CD4-positive, alpha-beta T cell treated with Interleukin-2 at 100 ng/mL for 4 hours (primary cell): Measurements from ENCODE around the gene PRR5L.

Source experiments
- DNase-seq: peaks from one replicate; pipeline ENCODE4 v3.0.0-alpha.2; 2020; ENCODE audit warnings: low spot score

PRR5L gene

DNA sequence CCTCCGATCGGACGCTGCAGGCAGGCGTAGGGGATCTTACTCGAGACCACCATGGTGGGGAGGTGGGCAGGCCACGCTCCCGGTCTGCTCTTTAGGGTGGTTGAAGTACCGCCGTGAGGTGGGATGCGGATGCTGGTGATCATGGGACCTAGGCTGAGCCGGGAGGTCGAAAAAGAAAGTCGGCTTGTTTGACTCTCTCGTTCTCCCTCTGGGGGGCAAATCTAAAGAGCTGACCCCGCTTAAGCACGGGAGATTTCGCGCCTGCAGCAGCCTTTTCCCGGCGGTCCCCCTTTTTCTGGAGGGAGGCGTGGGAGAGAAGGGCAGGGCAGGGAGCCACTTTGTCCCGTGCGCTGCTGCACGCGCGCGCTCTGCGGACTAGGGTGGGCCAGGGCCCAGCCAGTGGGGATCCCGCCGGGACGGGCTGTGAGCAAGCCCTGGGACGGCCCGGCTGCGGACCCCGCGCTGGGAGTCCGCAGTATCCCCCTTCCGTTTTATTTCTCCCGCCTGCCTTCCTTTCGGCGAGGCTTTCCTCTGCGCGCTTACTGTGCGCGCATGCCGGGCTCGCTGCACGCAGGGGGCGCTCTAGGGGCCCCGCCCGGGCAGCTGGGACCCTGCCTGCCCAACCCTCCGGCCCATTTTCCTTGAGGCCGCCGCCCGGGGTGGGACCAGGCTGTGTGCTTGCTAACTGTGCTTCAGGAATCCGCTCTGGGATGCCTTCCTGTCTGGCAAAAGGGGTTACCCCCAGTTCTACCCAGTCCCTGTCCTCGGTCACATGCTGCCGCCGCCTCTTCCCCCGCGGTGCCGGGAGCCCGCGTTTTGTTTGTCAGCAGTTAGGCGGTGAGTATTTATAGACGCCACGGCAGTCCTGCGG lies 81.0 kb downstream of the PRR5L start:
- peak; percentile 73 for DNase-seq

DNA sequence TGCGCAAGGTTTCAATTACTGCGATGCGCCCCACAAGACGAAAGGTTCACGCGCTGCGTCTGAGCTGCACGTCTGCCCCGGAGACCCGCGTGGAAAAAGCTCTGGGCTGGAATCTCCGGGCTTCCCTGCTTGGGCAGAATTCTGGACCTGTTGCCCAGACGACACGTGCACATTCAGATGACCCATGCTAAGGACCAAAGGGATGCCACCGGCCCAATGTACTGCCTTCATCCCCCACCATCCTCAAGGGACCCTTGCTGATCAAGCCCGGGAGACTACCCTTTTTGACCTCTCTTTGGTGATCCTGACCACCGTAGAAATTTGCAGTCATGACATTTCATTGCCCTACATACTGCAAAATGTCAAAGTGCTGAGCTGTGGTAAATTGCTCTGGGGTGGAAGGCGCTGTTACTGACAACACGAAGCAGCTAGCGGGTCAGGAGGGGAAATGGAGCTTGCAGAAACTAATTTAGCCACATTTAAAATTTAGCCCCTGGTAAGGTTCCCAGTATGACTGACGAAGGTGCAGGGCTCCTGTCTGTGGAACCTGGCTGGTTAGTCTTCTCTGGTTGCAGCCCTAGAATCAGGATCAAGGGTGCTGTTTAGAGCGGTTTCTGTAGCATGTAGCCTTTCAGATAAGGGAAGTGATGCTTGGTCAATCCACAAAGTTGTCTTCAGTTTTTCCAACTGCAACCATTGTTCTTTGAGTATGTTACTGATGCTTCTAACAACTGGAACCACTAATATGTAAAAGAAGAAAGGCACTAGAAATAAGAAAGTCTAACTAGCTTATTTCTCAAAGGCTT lies 81.9 kb downstream of the PRR5L start:
- DNase-seq, result no peak

DNA sequence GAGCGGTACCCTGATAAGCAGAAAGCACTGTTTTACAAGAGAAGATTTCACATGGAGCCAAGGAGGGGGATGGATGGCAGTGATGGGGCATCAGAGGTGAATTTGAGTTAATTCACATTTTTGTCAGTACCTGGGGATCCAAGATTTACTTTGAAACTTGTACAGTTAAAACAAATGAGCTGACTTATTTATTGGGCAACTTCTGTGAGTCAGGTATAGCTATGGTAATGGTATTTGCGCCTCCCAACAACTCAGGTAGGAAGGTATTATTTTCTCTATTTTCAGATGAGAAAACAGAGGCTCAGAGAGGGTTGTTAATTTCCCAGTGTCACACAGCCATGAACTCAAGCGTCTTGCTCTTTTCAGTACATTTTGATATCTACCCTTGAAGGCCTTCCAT lies 83.6 kb downstream of the PRR5L start:
- DNase-seq, result no peak

DNA sequence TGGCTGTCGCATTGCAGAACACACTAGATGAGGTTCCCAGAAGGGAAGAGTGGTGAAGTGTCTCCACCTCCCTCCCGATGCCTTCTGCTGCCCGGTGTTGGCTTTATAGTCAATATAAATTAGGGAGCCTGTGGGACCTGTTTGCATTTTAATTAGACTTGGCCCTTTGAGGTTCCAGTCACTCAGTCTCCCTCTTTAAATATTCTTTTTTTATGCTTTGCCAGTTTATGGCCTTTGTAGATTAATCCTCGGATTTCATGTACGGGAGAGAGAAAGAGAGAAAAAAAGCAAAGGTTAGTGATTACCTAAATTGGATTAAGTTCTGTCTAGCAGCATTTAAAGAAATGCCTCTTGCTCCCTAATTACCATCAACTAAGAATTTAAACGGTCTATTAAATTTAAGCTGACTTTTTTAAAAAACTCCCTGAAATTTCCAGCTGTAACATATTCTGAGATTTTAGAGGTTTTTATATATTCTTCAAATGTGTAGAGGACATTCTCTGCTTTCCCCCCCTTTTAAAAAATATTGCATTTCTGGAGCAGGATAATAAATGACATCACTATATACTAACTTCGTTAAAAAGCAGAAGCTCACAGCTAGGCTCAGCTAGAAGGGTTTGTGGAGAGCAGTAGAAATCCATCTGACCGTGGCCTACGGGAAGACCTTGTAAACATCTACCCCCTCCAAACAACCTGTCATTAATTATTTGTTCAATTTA lies 84.4 kb downstream of the PRR5L start:
- no peak for DNase-seq

DNA sequence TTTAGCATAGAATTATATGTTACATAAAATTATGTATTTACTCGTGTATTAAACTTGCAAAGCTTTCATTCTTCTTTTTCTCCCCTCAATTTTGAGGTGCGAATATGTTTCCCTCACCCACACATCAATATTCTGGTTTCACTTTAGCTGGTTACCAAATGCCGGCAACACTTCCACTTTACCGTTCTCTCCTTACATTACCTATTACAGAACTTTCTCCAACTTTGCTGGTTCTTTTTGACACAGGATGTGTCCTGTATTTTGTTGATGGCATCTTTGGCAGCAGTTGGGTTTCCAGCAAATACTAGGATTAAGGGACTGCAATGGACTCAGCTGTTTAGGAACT lies 84.9 kb downstream of the PRR5L start:
- DNase-seq, result no peak

DNA sequence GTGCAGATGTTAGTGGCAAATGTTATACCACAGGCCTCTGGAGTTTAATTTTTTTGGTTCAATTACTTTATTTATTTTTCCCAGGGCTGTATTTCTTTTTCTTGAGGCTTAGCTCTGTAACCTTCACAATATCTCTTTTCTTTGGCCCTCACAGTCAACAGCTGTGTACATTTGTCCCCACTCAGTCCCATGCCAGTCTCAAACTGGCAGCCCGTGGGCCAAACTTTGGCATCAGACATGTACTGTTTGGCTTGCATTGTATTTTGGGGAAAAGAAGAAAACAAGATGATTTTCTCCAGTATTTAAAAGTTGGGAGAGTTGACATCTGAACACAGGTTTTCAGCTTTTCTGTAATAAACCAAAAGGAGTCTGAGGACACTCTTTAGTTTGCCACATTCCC lies 87.1 kb downstream of the PRR5L start:
- no peak for DNase-seq

DNA sequence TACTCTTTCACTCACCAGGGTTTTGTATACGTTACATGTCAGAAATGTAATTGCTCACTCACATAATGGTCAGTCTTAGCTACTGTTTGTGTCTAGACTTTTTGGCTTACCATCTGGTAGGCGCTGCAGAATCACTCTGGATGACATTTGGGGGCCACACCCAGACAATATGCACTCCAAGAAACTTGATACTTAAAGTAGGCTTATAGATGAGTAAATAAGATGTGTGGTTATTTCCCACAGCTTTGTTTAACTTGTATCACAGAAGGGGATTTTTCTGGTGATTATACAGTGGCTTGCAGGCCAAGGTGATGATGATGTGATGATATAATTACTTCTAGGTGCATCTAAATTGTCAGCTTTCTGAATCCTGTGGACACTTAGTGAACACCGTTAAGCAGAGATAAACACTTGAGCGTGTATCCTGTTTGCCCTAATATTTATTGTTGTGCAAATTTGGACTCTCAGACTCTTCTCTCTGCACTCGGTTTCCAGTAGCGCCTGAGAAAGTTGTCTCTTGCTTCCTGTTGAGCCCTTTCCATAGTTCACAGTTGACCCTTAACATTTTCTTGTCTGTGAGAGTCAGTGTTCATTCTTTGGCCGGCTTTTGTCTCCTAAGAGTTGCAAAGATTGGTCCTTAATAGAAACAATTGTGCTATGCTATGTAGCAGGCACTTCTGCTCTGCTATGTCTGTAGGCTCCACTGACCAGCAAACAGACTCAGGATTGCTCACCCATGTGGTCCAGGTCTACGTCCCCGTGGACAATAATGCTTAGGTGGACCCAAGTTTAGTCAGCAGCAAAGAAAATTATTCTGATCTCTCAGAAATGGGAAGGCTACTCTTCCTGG lies 89.3 kb downstream of the PRR5L start:
- peak; percentile 78 for DNase-seq

DNA sequence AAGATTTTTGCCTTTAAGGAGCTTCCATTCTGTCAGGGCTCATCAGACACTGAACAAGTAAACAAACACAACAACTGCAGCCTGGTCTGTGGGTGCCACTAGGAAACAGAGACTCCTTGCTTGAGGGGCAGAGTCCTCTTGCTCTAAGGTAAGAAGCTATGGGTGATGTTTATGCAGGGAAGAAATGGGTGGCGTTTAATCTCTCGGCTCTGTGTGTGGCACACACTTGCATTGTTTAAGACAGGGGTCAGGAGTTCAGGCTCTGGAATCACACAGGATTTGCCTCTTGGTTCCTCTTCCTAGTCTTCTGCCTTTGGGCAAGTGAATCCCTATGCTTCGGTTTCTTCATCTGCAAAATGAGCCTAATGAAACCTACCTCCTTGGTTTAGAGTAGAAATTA lies 90.3 kb downstream of the PRR5L start:
- DNase-seq, result no peak

DNA sequence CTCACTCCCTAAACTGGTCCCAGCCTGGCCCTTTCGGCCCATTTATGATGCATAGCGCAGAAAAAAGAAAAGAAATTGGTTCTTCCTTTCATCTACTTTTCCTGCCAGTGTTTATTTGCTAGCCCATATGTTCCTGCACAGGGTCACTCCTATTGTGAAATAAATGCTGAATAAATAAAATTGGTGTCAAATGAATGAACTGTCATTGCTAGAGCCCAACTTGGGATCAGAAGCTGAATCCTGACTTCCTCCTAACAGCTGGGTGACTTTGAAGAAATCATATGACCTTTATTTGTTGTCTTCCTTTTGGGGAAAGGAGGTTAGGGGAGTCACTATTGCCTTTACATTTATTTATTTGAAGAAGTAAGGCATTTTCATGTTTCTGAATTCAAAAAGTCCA lies 92.0 kb downstream of the PRR5L start:
- DNase-seq, result no peak

DNA sequence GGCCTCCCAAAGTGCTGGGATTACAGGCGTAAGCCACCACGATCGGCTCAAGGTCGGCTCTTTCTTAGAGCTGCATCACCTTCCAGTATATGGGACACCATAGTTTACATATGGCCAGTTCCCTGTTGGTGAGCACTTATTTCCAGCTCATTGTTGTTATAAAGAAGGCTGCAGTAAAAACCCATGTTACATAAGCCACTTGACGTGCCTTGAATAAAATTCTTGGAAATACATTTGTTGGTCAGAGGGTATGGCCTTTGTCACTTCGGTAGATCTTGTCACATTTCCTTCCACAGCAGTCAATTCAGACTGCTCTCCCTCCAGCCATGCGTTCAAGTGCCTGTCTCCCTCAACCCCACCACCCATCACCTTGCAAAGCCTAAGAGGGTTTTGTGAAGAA lies 92.9 kb downstream of the PRR5L start:
- DNase-seq, result no peak

DNA sequence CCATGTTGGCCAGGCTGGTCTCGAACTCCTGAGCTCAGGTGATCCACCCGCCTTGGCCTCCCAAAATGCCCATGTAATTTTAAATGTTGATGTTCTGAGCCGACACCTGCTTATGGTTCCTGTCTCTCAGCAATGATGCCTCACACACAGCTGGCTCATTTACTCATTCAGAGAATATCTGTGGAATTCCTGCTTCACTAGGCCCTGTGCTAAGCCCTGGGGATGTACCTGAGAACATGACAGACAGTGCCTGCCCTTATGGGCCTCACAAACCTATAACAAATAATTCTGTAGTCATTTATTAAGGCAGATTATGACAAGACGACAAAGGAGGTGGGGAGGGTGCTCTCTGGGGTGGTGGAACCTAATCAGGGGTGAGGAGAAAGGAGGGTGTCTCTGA lies 93.7 kb downstream of the PRR5L start:
- no peak for DNase-seq

DNA sequence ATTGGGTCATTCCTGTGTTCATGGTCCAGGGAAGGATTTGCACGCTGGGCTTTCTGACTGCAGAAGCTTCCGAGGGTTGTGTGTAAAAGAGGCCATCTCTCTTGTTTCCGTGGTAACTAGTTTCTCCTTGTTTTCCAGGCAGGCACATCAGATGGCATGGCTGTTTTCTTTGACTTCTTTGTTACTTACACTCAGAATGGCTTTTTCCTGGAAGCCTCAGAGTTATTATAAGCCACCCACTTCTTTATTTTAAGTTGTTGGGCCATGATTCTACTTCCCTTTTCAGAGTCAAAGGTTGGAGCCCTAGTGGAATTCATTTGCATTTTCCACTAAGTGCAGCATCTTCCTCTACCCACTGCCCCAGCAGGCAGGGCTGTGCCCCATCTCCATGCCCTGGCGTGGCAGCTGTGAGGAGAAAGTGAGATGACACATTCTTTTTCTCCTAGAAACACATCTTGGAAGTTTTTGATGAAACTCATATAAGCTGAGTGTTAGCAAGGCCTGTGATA lies 94.9 kb downstream of the PRR5L start:
- DNase-seq, result peak; percentile 72

DNA sequence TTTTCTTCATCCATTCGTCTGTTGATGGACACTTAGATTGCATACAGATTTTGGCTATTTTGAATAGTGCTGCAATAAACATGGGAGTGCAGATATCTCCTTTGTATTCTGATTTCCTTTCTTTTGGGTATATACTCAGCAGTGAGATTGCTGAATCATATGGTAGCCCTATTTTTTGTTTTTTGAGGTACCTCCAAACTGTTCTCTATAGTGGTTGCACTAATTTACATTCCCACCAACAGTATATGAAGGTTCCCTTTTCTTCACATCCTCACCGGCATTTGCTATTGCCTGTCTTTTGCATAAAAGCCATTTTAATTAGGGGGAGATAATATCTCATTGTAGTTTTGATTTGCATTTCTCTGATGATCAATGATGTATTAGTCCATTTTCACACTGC lies 96.1 kb downstream of the PRR5L start:
- DNase-seq, result no peak

DNA sequence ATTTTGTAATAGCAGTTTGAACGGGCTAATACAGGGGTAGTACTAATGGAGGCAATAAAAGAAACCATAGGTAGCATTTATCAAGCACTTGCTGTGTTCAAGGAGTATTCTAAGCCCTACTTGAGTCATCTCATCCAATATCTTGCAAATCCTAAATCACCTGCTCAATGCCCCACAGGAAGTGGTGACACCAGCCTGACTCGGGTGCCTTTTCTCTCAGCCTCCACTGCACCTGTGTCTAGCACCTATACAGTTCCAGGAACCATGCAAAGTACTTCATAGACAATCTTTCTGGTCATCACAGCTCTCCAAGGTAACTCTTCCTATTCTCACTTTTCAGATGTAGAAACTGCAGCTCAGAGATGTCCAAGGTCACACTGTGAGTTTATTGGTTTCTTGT lies 98.0 kb downstream of the PRR5L start:
- DNase-seq, result peak; percentile 71

DNA sequence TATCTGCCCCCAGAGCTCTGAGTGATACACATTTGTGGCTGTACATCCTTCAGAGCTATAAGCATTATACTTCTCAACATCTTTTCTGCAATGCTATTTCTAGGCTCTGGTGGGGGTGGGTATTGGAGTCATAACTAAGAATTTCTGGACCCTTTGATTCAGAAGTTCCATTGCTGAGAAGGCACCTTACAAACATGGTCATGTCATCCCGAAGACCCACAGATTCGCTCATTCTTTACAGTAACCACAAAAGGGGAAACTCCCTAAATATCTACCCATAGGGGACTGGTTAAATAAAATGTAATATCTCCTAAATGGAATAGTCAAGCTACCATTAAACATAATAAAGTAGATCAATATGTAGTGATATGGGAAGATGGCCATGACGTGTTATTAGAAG lies 98.8 kb downstream of the PRR5L start:
- no peak for DNase-seq

DNA sequence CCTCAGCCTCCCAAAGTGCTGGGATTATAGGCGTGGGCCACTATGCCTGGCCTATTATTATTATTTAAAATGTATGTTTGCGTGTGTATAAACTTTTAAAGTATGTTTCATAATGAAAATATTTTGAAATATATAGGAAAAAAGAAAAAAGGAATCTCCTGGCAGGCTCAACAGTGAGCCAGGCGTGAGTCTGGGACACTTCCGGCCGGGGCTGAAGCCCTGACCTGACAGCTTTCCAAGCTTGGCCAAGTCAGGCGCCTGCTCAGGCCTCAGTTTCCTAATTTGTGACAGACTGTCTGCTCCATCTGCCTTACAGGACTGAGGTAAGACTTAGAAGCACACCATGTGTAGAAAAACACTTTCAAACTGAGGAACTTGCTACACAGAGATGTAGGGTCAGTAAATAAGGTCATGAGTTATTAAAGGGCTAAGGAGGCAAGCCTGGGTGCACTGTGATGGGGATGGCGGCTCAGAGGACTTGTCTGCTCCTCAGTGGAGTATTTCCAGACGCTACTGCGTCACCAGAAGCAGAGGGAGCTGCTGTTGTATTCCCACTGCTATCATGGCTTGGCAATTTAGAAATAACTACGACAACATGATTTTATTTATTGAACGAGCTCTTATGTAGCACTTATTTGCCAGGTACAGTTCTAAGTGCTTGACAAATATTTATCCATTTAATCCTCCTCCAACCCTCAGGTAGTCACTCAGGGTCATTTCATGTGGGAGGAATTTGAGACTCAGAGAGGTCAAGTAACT lies 100.1 kb downstream of the PRR5L start:
- DNase-seq, result no peak

DNA sequence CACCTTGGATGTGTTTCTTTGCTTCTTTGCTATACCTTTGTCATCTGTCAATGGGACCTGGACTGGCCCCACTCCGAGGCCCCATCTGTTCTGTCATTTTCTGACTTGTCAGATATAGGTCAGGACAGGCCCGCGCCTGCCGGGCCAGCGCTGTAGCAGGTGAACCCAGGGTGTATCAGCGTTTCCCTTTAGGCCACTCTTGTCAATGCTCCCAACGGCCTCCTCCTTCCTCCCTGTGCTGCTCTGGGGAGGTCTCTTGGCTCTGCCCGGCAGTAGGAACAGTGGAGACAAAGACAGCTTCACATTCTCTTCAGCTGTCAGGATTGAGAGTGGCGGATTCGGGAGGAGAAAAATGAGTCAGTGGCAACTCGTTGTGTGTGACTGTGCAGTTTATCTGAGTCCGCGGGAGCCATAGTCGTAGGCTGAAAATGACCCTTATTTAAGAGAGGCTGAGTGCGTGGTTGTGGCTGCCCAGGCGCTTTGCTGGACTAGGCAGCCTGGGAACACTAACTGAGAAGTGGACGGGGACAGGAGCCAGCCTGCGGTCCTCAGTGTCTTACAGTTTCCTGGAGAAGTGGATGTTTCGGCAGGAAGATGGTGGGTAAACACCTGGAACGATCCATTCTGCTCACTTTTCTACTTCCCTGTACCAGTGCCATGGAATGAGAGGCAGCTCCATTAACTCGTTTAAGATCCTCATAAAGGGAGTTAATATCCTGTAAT lies 102.3 kb downstream of the PRR5L start:
- no peak for DNase-seq

DNA sequence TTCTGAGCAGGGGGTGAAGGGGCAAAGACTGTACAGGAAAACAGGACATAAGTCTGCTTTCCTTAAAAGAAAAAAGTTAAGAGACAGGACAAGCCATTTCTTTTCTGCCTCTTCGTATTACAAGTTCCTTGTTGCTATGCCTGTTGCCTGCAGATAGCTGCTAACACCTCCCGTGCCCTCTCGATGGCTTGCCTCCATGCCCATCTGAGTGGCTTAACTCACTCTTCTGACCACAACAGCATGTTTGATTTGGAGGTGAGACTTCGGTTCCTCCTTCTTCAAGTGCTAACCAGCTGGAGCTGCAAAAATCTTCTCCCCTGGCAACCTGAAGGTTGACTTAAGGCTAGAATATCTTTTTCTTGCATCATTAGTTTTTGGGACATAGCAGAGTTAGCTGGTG lies 103.1 kb downstream of the PRR5L start:
- DNase-seq, result no peak

DNA sequence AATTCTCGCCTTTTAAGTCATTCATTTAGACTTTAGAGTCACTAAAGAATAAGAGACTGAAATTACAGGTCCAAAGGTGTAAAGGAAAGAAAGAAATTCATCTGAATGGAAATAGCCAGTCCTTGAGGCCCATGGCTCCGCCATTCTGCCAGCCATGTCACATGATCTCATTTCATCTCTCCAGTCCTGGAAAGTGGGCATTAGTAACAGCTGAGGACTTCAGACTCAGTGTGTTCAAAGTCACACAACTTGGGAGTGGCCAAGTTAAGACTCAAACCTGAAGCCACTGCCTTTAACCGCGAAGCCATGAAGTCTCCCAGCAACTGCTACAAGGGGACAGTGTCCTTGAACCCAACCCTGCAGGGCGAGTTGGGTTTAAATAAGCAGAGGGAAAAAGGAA lies 103.7 kb downstream of the PRR5L start:
- DNase-seq, result no peak

DNA sequence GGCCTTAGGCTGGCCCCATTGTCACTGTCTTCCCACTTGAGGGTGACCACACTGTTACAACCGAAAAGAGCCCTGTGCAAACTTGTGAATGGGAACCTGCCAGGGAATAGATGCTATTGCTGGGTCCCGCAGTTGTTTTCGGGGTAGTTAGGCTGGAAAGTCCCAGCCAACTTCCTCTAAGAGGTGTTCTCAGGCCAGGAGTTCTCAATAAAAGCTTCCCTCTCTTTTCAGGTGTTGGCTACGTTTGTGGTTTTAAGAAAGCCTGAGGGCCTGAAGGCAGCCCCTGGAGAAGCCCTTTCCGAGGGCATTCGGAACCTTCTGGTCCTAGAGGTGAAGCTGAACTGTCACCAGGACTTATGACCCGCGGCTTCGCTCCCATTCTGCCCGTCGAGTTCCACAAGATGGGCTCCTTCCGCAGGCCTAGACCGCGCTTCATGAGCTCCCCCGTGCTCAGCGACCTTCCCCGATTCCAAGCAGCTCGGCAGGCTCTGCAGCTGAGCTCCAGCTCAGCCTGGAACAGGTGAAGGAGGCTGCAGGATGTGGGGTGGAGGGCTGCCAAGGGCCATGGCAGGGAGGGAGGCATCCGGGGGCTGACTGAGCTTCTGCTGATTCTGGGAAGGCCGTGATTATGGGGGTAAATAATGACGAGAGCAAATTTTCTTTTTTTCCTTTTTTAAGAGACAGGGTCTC lies 104.8 kb downstream of the PRR5L start:
- no peak for DNase-seq
